GM18951 (cell line): Measurements from ENCODE around the gene SERPINB13.

ENCODE experiments used
- POLR2A ChIP-seq: IDR thresholded peaks from 4 replicates; pipeline ENCODE4 v1.6.1; 2011; ENCODE audit warnings: mild to moderate bottlenecking; ENCODE audit not compliant: insufficient read length, insufficient read depth; ENCODE audit errors: extremely low read depth
- in situ Hi-C: fragments of 300-500 bp; cut with MboI; formaldehyde crosslinking; loops from one replicate; pipeline ENCODE4 v1.12.0; 2022; ENCODE audit warnings: low sequenced_read_pairs, mixed read lengths, inconsistent platforms; ENCODE audit not compliant: unreplicated experiment

The SERPINB13 gene

GRCh38 chr18:63648241-63648640, 61.1 kb downstream of the SERPINB13 start:
- in situ Hi-C loops = no loop called here
- no peak for TF ChIP-seq POLR2A
